Neuronal stem cell (in vitro differentiated cells): ENCODE data around the gene SCGB1D4.

Experiments
- DNase-seq: peaks from one replicate; pipeline ENCODE4 v3.0.0-alpha.2; 2013; ENCODE audit warnings: low spot score
- H2AFZ ChIP-seq: one replicate; pipeline ENCODE4 v1.6.1; 2013; ENCODE audit warnings: mild to moderate bottlenecking, low read length, inconsistent platforms
- H2AK5ac ChIP-seq: 2 replicates; pipeline ENCODE4 v1.6.1; 2013; ENCODE audit warnings: low read depth, mild to moderate bottlenecking, inconsistent platforms, low read length, moderate library complexity, mixed read lengths
- H2BK120ac ChIP-seq: 2 replicates; pipeline ENCODE4 v1.6.1; 2013; ENCODE audit warnings: low read depth, mild to moderate bottlenecking, inconsistent platforms, low read length, moderate library complexity, mixed read lengths
- H2BK12ac ChIP-seq: one replicate; pipeline ENCODE4 v1.6.1; 2013; ENCODE audit warnings: low read length, inconsistent platforms
- H2BK15ac ChIP-seq: 2 replicates; pipeline ENCODE4 v1.6.1; 2013; ENCODE audit warnings: mild to moderate bottlenecking, low read length, inconsistent platforms, mixed read lengths
- H2BK5ac ChIP-seq: one replicate; pipeline ENCODE4 v1.6.1; 2013; ENCODE audit warnings: inconsistent platforms, mild to moderate bottlenecking, low read length, moderate library complexity
- H3K14ac ChIP-seq: one replicate; pipeline ENCODE4 v1.6.1; 2013; ENCODE audit warnings: low read length, inconsistent platforms
- H3K18ac ChIP-seq: 2 replicates; pipeline ENCODE4 v1.6.1; 2013; ENCODE audit warnings: low read length, inconsistent platforms
- H3K23ac ChIP-seq: 2 replicates; pipeline ENCODE4 v1.6.1; 2013; ENCODE audit warnings: low read depth, mild to moderate bottlenecking, mixed read lengths, low read length, inconsistent platforms; ENCODE audit not compliant: poor library complexity
- H3K27ac ChIP-seq: replicated peaks from 3 replicates; pipeline ENCODE4 v1.5.1; 2013; ENCODE audit warnings: low read length, inconsistent platforms
- H3K27me3 ChIP-seq, 3 experiments: 2 replicates each; pipeline ENCODE4 v1.6.1; 2013; ENCODE audit warnings: low read length in 3 of 3, mild to moderate bottlenecking in 2 of 3, inconsistent platforms in 1 of 3, low read depth in 1 of 3, mixed read lengths in 1 of 3, moderate library complexity in 1 of 3; ENCODE audit not compliant: control insufficient read depth in 3 of 3, insufficient read depth in 3 of 3
- H3K36me3 ChIP-seq, 2 donors: replicated peaks in 1 of 2; 2 replicates each; pipeline ENCODE4 v1.6.1; 2013; ENCODE audit warnings: low read length in 2 of 2; ENCODE audit not compliant: control insufficient read depth in 2 of 2, insufficient read depth in 2 of 2
- H3K4ac ChIP-seq: 2 replicates; pipeline ENCODE4 v1.6.1; 2013; ENCODE audit warnings: inconsistent platforms, mild to moderate bottlenecking, low read length, moderate library complexity
- H3K4me1 ChIP-seq, 2 donors: 1 replicate in 1 of 2; 2 replicates in 1 of 2; pipeline ENCODE4 v1.6.1; 2013; ENCODE audit warnings: low read length in 2 of 2, low read depth in 1 of 2; ENCODE audit not compliant: control insufficient read depth in 2 of 2, insufficient read depth in 1 of 2
- H3K4me2 ChIP-seq: one replicate; pipeline ENCODE4 v1.6.1; 2013; ENCODE audit warnings: mild to moderate bottlenecking, low read length, inconsistent platforms; ENCODE audit not compliant: insufficient read depth, poor library complexity, severe bottlenecking
- H3K4me3 ChIP-seq, 2 donors: 2 replicates each; pipeline ENCODE4 v1.5.1; 2013; ENCODE audit warnings: low read length in 2 of 2, mild to moderate bottlenecking in 2 of 2, inconsistent platforms in 1 of 2, moderate library complexity in 1 of 2
- H3K79me1 ChIP-seq: one replicate; pipeline ENCODE4 v1.6.1; 2013; ENCODE audit warnings: low read depth, mild to moderate bottlenecking, inconsistent platforms, low read length, moderate library complexity
- H3K9ac ChIP-seq: one replicate; pipeline ENCODE4 v1.6.1; 2013; ENCODE audit warnings: mild to moderate bottlenecking, low read depth, low read length, inconsistent platforms; ENCODE audit not compliant: poor library complexity
- H3K9me3 ChIP-seq, 2 donors: replicated peaks in 1 of 2; 2 replicates each; pipeline versions ENCODE3 to v1.6.1; 2013; ENCODE audit warnings: low read length in 2 of 2, mild to moderate bottlenecking in 2 of 2, inconsistent platforms in 1 of 2, low read depth in 1 of 2, mixed read lengths in 1 of 2, moderate library complexity in 1 of 2; ENCODE audit not compliant: control insufficient read depth in 2 of 2, insufficient read depth in 1 of 2
- H4K8ac ChIP-seq: one replicate; pipeline ENCODE4 v1.6.1; 2013; ENCODE audit warnings: low read depth, mild to moderate bottlenecking, inconsistent platforms, low read length, moderate library complexity
- H4K91ac ChIP-seq: one replicate; pipeline ENCODE4 v1.6.1; 2013; ENCODE audit warnings: low read length, low read depth, mild to moderate bottlenecking, inconsistent platforms; ENCODE audit not compliant: poor library complexity
- WGBS, 2 donors: extraction: QIAGEN DNeasy Blood & Tissue Kit; methylation state at CpG; one replicate each; pipeline ENCODE4 v1.1.7; 2013; ENCODE audit warnings: missing lambda C conversion rate in 2 of 2, mixed read lengths in 1 of 2; ENCODE audit not compliant: insufficient read length in 2 of 2, insufficient replicate concordance in 1 of 2; ENCODE audit errors: extremely low coverage in 2 of 2; 5-methylcytosine and 5-hydroxymethylcytosine counted together

SCGB1D4 gene

GRCh38 chr11:62269654-62270278, 29.1 kb downstream of the SCGB1D4 start, which contains the start of gene SCGB2A2:
TSS of gene SCGB2A2 (plus strand) at chr11:62270158. CDS start at chr11:62270217, 59 bp downstream.
- no peaks in the 10 kb centered on the region for H3K79me1 ChIP-seq
- peaks cover 0 to 2% of the 10 kb centered on the region in 2 donors for H3K9me3 ChIP-seq
- no peak within 1 kb of the TSS for H3K9ac ChIP-seq
- H3K14ac ChIP-seq = no peak within 1 kb of the TSS
- no peak for DNase-seq
- no peak within 1 kb of the TSS for H3K23ac ChIP-seq
- H2BK12ac ChIP-seq = no peak within 1 kb of the TSS
- H2AK5ac ChIP-seq = no peak within 1 kb of the TSS
- no peaks in the 10 kb centered on the region for H3K27me3 ChIP-seq
- H2BK5ac ChIP-seq = no peak within 1 kb of the TSS
- no peak within 1 kb of the TSS for H2BK120ac ChIP-seq
- no peaks in the 10 kb centered on the region for H3K36me3 ChIP-seq
- H4K91ac ChIP-seq = no peak within 1 kb of the TSS
- H3K4ac ChIP-seq = no peak within 1 kb of the TSS
- H2BK15ac ChIP-seq = no peak within 1 kb of the TSS
- H3K4me2 ChIP-seq = no peak within 1 kb of the TSS
- H3K27ac ChIP-seq = no peak within 1 kb of the TSS
- no CpG with 5 or more reads among the region's 10 CpGs for WGBS, 2 donors
- no peak within 1 kb of the TSS for H2AFZ ChIP-seq
- no peaks in the 10 kb centered on the region for H3K4me1 ChIP-seq
- H3K18ac ChIP-seq = no peak within 1 kb of the TSS
- no peak within 1 kb of the TSS for H4K8ac ChIP-seq
- no peak within 1 kb of the TSS for H3K4me3 ChIP-seq

- H3K27me3 ChIP-seq = peaks cover 0 to 2% (median 0%) of the 10 kb centered on the region in 3 experiments
- no peaks in the 10 kb centered on the region for H3K9me3 ChIP-seq
- no peak overlapping the region for H2BK120ac ChIP-seq
- H3K23ac ChIP-seq = no peak overlapping the region
- H3K14ac ChIP-seq = no peak overlapping the region
- H2BK5ac ChIP-seq = no peak overlapping the region
- H3K4me2 ChIP-seq = no peak overlapping the region
- H4K8ac ChIP-seq = no peak overlapping the region
- H2BK15ac ChIP-seq = no peak overlapping the region
- no peak overlapping the region for H3K27ac ChIP-seq
- H2AK5ac ChIP-seq = no peak overlapping the region
- H3K36me3 ChIP-seq = no peaks in the 10 kb centered on the region
- no CpG with 5 or more reads among the region's 3 CpGs for WGBS, 2 donors
- DNase-seq = no peak
- no peak overlapping the region for H3K4ac ChIP-seq
- no peak overlapping the region for H2BK12ac ChIP-seq
- no peak overlapping the region for H2AFZ ChIP-seq
- H3K9ac ChIP-seq = no peak overlapping the region
- H3K18ac ChIP-seq = no peak overlapping the region
- no peaks in the 10 kb centered on the region for H3K4me1 ChIP-seq
- H4K91ac ChIP-seq = no peak overlapping the region
- H3K4me3 ChIP-seq = no peak overlapping the region
- H3K79me1 ChIP-seq = no peaks in the 10 kb centered on the region
These were observed 31.3 kb downstream of the SCGB1D4 start for GRCh38 chr11:62267576-62267975.

- no peak overlapping the region for H3K18ac ChIP-seq
- H3K4me1 ChIP-seq = no peaks in the 10 kb centered on the region
- H2AK5ac ChIP-seq = no peak overlapping the region
- no peak overlapping the region for H3K14ac ChIP-seq
- no peaks in the 10 kb centered on the region for H3K36me3 ChIP-seq
- peaks cover 0 to 2% (median 0%) of the 10 kb centered on the region in 3 experiments for H3K27me3 ChIP-seq
- no peak overlapping the region for H3K4me2 ChIP-seq
- H2BK120ac ChIP-seq = no peak overlapping the region
- no peaks in the 10 kb centered on the region for H3K79me1 ChIP-seq
- H4K91ac ChIP-seq = no peak overlapping the region
- no peak overlapping the region for H2AFZ ChIP-seq
- no peak overlapping the region for H4K8ac ChIP-seq
- no CpG with 5 or more reads among the region's 1 CpG for WGBS, 2 donors
- no peak overlapping the region for H3K27ac ChIP-seq
- no peak overlapping the region for H2BK12ac ChIP-seq
- H2BK5ac ChIP-seq = no peak overlapping the region
- no peak overlapping the region for H3K9ac ChIP-seq
- H3K23ac ChIP-seq = no peak overlapping the region
- H3K4me3 ChIP-seq = no peak overlapping the region
- DNase-seq = no peak
- no peak overlapping the region for H2BK15ac ChIP-seq
- no peaks in the 10 kb centered on the region for H3K9me3 ChIP-seq
- no peak overlapping the region for H3K4ac ChIP-seq
These were observed 31.8 kb downstream of the SCGB1D4 start for GRCh38 chr11:62267050-62267449.

- Histone ChIP-seq H3K23ac (no peak overlapping the region), H3K36me3 (no peaks in the 10 kb centered on the region), H3K4me2 (no peak overlapping the region), H3K14ac (no peak overlapping the region), H3K27ac (no peak overlapping the region), H3K4me3 (no peak overlapping the region), H2BK12ac (no peak overlapping the region), H3K79me1 (no peaks in the 10 kb centered on the region), H3K4ac (no peak overlapping the region), H2AFZ (no peak overlapping the region), H3K18ac (no peak overlapping the region), H4K8ac (no peak overlapping the region), H3K27me3 (peaks cover 0 to 2% (median 0%) of the 10 kb centered on the region in 3 experiments), H3K9me3 (no peaks in the 10 kb centered on the region), H4K91ac (no peak overlapping the region), H2BK15ac (no peak overlapping the region), H2BK120ac (no peak overlapping the region), H3K4me1 (no peaks in the 10 kb centered on the region), H2AK5ac (no peak overlapping the region), H2BK5ac (no peak overlapping the region), H3K9ac (no peak overlapping the region)
- WGBS, 2 donors = no CpG with 5 or more reads among the region's 4 CpGs
- no peak for DNase-seq
These were observed 32.3 kb downstream of the SCGB1D4 start for GRCh38 chr11:62266558-62266957.
